Esophagus squamous epithelium (tissue), 5 donors: ENCODE data around the gene FILIP1L. TPM values are rescaled to one million over a fixed set of nuclear protein-coding genes. Genes with fewer than 3 reads are reported as not detected.

Experiments
- DNase-seq: peaks from one replicate; lab custom pipeline; 2025; lab: John Stamatoyannopoulos, UW
- H3K27ac ChIP-seq, 4 donors: fragments of 200-600 bp; sonication (generic); one replicate each; pipeline ENCODE4 v1.5.1; 2016 to 2019; ENCODE audit warnings: mild to moderate bottlenecking in 1 of 4
- H3K27me3 ChIP-seq, 4 donors: fragments of 200-600 bp; sonication (generic); 1 replicate in 3 of 4; 2 replicates in 1 of 4; pipeline versions ENCODE4 v1.5.1 to v1.6.0; 2017 to 2021; ENCODE audit warnings: antibody characterized with exemption in 1 of 4
- H3K36me3 ChIP-seq, 3 donors: fragments of 200-600 bp; sonication (generic); one replicate each; pipeline ENCODE4 v1.5.1; 2016 to 2019
- H3K4me1 ChIP-seq, 3 donors: fragments of 200-600 bp; sonication (generic); one replicate each; pipeline ENCODE4 v1.5.1; 2017 to 2019
- H3K4me3 ChIP-seq, 4 donors: fragments of 200-600 bp; sonication (generic); 1 replicate in 3 of 4; 2 replicates in 1 of 4; pipeline ENCODE4 v1.5.1; 2016 to 2019; ENCODE audit warnings: mild to moderate bottlenecking in 2 of 4, moderate library complexity in 1 of 4
- H3K9me3 ChIP-seq, 3 donors: fragments of 200-600 bp; sonication (generic); one replicate each; pipeline ENCODE4 v1.5.1; 2016 to 2019
- POLR2A ChIP-seq, 4 donors: fragments of 450-650 bp; IDR thresholded peaks; one replicate each; pipeline ENCODE4 v1.6.1; 2017; ENCODE audit warnings: antibody characterized with exemption in 4 of 4, mild to moderate bottlenecking in 4 of 4, moderate library complexity in 3 of 4
- WGBS, 2 donors: methylation state at CpG; one replicate each; pipeline ENCODE4 v1.1.5; 2018; 5-methylcytosine and 5-hydroxymethylcytosine counted together
- intact Hi-C: fragments of 100-400 bp; cut with DNase I; formaldehyde crosslinking; loops from one replicate; pipeline ENCODE4 v1.15.0; 2022
- total RNA-seq, 4 donors: library from RNA; depleted of rRNA; stranded (reverse); fragments of >200 nt; gene quantifications; one replicate each; pipeline ENCODE4 v1.1.0, GENCODE V29; 2016
- TF ChIP-seq, protein P1 (sequence below), 6 experiments: fragments of 450-650 bp in 4 of 6; fragments of 200-600 bp in 2 of 6; sonication (generic) in 2 of 6; IDR thresholded peaks; one replicate each; pipeline ENCODE4 v1.5.1; 2016 to 2019; ENCODE audit warnings: antibody characterized with exemption in 6 of 6, mild to moderate bottlenecking in 4 of 6, moderate library complexity in 4 of 6
- donor health status: DM: yes; HTN: yes; CAD: no.

Gene FILIP1L
- total RNA-seq, 4 donors from 2014 or later, result 2.5 to 23.5 (median 10.7) TPM

GRCh38 chr3:100150473-100150872 lies 36.2 kb upstream of the FILIP1L start:
- Histone ChIP-seq H3K4me3 (no peak overlapping the region), H3K27ac (peak overlapping the region in 3 of 4 donors; percentile 61 to 82 (median 69)), H3K27me3 (no peaks in the 10 kb centered on the region), H3K9me3 (no peaks in the 10 kb centered on the region), H3K4me1 (peaks cover 0 to 10% (median 0%) of the 10 kb centered on the region in 3 donors), H3K36me3 (peaks cover 0 to 4% (median 0%) of the 10 kb centered on the region in 3 donors)
- 56 to 68% methylated on average over 1 of the region's 1 CpG for WGBS, 2 donors
- no peak for DNase-seq
- no peak for TF ChIP-seq POLR2A (IDR thresholded peaks at IDR 0.05)
- TF ChIP-seq, protein P1, sequence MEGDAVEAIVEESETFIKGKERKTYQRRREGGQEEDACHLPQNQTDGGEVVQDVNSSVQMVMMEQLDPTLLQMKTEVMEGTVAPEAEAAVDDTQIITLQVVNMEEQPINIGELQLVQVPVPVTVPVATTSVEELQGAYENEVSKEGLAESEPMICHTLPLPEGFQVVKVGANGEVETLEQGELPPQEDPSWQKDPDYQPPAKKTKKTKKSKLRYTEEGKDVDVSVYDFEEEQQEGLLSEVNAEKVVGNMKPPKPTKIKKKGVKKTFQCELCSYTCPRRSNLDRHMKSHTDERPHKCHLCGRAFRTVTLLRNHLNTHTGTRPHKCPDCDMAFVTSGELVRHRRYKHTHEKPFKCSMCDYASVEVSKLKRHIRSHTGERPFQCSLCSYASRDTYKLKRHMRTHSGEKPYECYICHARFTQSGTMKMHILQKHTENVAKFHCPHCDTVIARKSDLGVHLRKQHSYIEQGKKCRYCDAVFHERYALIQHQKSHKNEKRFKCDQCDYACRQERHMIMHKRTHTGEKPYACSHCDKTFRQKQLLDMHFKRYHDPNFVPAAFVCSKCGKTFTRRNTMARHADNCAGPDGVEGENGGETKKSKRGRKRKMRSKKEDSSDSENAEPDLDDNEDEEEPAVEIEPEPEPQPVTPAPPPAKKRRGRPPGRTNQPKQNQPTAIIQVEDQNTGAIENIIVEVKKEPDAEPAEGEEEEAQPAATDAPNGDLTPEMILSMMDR (IDR thresholded peaks at IDR 0.05), result no peak
- intact Hi-C loops, result no loop called here

GRCh38 chr3:100149713-100150415 lies 35.6 kb upstream of the FILIP1L start:
- Histone ChIP-seq H3K4me1 (peaks cover 0 to 10% (median 0%) of the 10 kb centered on the region in 3 donors), H3K36me3 (peaks cover 0 to 4% (median 0%) of the 10 kb centered on the region in 3 donors), H3K27me3 (no peaks in the 10 kb centered on the region), H3K9me3 (no peaks in the 10 kb centered on the region), H3K27ac (peak overlapping the region in 3 of 4 donors; percentile 20 to 47 (median 40)), H3K4me3 (no peak overlapping the region)
- no peak for DNase-seq
- 87 to 92% methylated on average over 6 of the region's 6 CpGs for WGBS, 2 donors
- intact Hi-C loops, result no loop called here
- TF ChIP-seq POLR2A (IDR thresholded peaks at IDR 0.05), result no peak
- TF ChIP-seq, protein P1 (IDR thresholded peaks at IDR 0.05), result no peak

DNA sequence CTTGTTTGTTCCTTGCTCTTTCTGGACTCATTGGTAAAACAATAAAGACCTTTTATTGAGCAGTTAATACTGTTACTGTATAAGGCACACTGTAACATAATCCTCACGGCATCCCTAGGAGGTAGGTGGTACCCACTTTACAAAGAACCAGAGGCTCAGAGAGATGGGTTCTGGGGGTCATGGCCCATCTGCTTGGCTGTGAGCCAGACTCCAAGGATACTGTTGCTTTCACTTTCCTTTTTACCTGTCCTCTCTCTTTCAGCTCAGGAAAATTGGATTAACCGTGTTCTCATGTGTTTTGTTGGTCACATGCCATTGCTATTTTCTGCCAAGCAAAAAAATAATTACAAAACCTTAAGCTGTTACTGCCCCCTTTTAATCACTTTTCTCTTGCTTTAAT lies 34.8 kb upstream of the FILIP1L start:
- no peak for TF ChIP-seq POLR2A (IDR thresholded peaks at IDR 0.05)
- TF ChIP-seq, protein P1 (IDR thresholded peaks at IDR 0.05), result no peak
- H3K27me3 ChIP-seq, result no peaks in the 10 kb centered on the region
- no peak overlapping the region for H3K4me3 ChIP-seq
- no peaks in the 10 kb centered on the region for H3K9me3 ChIP-seq
- H3K4me1 ChIP-seq, result peaks cover 0 to 10% (median 0%) of the 10 kb centered on the region in 3 donors
- no peak for DNase-seq
- intact Hi-C loops, result no loop called here
- no peak overlapping the region for H3K27ac ChIP-seq
- 73 to 76% methylated on average over 2 of the region's 2 CpGs for WGBS, 2 donors
- H3K36me3 ChIP-seq, result peaks cover 0 to 4% (median 0%) of the 10 kb centered on the region in 3 donors

DNA sequence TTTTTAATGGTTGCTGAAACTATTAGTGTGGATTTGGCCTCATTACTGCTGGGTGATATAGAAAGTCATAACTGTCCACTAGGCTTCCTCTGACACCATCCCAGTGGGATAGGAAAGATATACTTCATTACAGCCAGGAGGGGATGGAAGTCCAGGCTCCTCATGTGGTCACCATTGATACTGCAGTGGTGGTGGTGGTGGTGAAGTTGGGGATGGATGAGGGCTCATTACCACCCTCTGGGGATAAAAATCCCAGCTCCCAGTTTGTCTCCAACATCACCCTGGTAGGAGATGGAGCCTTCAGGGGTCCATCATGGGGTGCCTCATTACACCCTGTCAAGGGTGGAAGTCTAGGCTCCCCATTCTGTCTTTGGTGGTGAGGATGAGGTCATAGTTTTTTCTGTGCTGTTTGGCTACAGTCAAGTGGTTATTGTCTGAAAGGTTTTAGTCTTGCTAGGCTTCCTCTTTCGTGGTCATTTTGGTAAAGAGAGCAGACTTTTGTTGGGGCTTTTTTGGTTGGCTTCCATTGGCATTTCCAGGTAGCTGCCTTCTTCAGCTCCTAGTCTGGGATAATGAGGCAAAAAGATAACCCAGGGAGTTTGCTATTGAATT lies 30.1 kb upstream of the FILIP1L start:
- Histone ChIP-seq H3K4me1 (no peaks in the 10 kb centered on the region), H3K27ac (no peak overlapping the region), H3K4me3 (no peak overlapping the region), H3K9me3 (peaks cover 0 to 8% (median 0%) of the 10 kb centered on the region in 3 donors), H3K36me3 (no peaks in the 10 kb centered on the region), H3K27me3 (no peaks in the 10 kb centered on the region)
- no peak for TF ChIP-seq POLR2A (IDR thresholded peaks at IDR 0.05)
- TF ChIP-seq, protein P1 (IDR thresholded peaks at IDR 0.05), result no peak
- intact Hi-C loops, result no loop called here
- no peak for DNase-seq
- WGBS, 2 donors, result 67 to 75% methylated on average over 1 of the region's 1 CpG

- no peaks in the 10 kb centered on the region for H3K36me3 ChIP-seq
- WGBS, 2 donors, result 89 to 100% methylated on average over 1 of the region's 1 CpG
- TF ChIP-seq POLR2A (IDR thresholded peaks at IDR 0.05), result no peak
- TF ChIP-seq, protein P1 (IDR thresholded peaks at IDR 0.05), result no peak
- no peaks in the 10 kb centered on the region for H3K27me3 ChIP-seq
- H3K4me3 ChIP-seq, result no peak overlapping the region
- H3K9me3 ChIP-seq, result peaks cover 0 to 8% (median 0%) of the 10 kb centered on the region in 3 donors
- H3K4me1 ChIP-seq, result peaks cover 0 to 2% (median 0%) of the 10 kb centered on the region in 3 donors
- intact Hi-C loops, result no loop called here
- no peak overlapping the region for H3K27ac ChIP-seq
- no peak for DNase-seq
These were observed 27.3 kb upstream of the FILIP1L start for GRCh38 chr3:100141586-100141985.
